Fibroblast of skin of back (primary cell): Measurements from ENCODE around the gene CDH13.

Source experiments
- DNase-seq: peaks from one replicate; pipeline ENCODE4 v3.0.0-alpha.2; 2013

The CDH13 gene

DNA sequence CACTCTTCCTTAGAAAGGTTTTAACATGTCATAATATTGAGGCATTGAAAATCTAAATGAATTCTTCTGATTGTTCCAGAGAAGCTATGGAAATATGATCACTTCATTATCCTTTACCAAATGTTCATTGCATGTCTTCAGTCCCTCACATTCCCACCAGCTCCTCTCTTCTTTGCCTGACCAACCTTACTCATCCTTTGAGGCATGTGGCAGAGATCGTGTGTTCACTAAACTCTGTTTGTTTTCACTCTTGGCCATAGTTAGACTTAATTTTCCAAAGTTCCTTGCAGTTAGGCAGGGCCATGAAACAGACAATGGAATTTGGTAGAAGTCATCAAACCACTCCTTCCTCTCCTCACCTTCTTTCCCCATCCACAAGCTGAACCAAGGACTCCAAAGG is 914.5 kb downstream of the CDH13 start:
- DNase-seq: peak; percentile 66

DNA sequence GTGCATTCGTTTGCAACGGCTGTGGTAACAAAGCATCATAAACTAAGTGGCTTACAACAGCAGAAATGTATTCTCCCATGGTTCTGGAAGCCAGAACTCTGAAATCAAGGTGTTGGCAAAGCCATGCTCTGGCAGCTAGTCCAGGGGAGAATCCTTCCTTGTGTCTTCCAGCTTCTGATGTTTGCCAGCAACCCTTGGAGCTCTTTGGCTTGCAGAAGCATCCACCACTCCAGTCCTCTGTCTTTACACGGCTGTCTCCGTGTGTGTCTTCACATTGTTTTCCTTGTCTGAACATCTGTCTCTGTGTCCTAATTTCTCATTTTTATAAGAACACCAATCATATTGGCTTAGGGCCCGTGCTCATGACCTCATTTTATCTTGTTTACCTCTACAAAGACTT is 915.7 kb downstream of the CDH13 start:
- no peak for DNase-seq

DNA sequence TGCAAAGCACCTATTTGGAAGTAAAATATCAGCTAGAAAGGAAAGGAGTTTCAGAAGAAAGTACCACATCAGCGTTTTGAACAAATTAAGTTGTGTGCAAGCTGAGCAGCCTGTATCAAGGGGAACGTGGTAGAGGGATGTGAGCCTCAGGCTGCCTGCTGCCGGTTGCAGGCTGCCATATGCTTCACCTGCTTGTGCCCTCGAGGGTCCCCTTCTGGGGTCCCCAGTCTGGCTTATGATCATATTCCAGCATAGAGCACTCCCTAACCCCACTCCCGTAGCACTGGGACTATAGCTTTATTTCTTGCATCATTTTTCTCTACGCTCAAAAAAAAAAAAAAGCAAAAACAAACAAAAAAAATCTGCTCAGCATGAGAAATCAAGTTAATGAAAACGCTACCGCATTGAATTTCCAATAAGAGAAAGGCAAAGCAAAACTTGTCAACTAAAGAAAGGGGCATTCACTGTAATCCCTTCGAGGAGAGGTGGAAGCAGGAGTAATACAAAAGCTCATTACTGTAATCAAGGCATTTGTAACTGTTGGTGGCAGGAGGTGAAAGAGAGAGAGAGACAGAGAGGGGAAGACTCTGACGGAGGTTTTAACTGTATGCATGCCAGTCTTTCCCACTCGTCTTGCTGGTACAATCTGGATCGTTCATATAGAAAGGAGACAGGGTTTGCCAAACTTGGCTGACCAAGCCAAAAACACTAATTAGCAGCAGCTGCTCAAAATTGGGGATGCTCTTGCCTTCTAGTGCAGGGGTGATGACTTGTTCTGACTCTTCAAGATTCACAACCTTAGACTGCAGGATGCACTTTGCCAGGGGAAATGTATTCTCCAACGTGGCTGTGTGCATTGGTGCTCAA is 922.8 kb downstream of the CDH13 start:
- DNase-seq: no peak

DNA sequence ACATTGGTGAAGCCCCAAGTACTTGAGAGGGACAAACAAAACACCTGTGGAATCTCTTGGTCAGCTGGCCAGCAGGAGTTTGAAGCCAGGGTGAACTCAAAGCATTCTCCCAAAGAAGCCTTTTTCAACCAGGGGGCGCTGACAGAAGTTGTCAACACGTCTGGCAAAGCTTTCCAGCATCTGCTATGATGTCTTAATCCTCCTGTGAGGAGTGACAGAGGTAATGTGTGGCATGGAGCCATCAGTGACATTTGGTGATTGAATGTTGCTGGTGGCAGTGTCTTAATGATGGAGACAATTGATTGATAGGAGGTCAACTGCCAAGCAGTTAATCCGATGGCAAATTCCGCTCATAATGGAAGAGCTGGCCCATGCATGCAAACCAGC is 923.4 kb downstream of the CDH13 start:
- DNase-seq: no peak

DNA sequence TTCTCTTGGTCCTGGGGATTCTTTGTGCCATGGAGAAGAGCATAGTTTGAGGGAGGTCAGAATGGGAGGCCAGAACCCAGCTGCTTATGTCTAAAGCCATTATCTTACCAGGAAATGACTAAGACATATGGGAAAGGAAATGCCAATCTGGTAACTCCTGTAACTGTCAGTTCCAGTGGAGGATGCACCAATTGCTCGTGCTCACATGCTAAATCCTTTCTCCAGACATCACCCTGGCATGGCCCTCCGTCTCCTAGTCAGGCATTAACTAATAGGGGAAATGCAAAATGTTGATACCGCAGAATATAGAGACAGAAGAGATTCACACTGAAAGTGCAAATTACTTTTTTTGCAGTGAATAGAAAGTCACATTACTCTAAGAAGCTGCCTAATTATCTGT is 925.5 kb downstream of the CDH13 start:
- DNase-seq: peak; percentile 92

GRCh38 chr16:83552930-83553329 is 926.2 kb downstream of the CDH13 start:
- no peak for DNase-seq

GRCh38 chr16:83554096-83554495 is 927.3 kb downstream of the CDH13 start:
- no peak for DNase-seq

- no peak for DNase-seq
Measured at GRCh38 chr16:83554540-83554939, 927.8 kb downstream of the CDH13 start.

DNA sequence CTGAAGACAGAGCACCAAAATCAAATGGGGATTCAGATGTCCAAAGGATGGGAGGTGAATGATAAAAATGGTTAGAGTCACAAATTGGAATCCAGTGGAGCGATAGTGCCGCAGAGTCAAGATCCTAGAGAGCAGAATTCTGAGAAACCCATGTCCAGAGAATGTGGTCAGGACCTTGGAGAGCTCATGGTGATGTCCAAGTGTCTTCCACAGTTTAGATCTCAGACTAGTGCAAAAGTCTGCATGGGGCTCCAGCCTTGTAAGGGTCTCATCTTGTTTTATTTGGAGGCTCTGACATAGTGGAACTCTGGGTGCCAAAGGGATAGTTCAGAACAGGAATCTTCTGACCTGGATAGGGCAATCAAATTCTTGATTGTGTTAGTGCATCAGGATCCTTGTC is 935.1 kb downstream of the CDH13 start:
- peak; percentile 50 for DNase-seq

DNA sequence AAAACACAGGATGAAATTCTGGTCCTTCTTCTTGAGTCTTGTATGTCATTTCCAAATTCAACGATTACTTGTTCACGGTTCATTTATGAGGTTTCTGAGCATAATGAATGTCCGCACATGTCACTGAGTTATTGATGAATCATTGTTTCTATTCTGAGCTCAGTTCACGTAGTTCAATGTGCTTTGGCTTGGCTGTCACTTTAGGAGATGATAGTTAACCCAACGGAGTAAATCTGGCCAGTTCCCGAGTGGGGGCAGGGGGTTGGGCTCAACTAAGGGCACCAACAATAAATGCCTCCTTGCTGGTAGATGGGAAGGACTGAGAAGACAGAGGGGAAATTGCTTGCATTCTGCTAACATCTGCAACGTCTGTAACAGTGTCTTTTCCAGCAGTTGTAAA is 941.6 kb downstream of the CDH13 start:
- no peak for DNase-seq

- DNase-seq: peak; percentile 92
Measured at GRCh38 chr16:83574388-83574787, 947.6 kb downstream of the CDH13 start.

DNA sequence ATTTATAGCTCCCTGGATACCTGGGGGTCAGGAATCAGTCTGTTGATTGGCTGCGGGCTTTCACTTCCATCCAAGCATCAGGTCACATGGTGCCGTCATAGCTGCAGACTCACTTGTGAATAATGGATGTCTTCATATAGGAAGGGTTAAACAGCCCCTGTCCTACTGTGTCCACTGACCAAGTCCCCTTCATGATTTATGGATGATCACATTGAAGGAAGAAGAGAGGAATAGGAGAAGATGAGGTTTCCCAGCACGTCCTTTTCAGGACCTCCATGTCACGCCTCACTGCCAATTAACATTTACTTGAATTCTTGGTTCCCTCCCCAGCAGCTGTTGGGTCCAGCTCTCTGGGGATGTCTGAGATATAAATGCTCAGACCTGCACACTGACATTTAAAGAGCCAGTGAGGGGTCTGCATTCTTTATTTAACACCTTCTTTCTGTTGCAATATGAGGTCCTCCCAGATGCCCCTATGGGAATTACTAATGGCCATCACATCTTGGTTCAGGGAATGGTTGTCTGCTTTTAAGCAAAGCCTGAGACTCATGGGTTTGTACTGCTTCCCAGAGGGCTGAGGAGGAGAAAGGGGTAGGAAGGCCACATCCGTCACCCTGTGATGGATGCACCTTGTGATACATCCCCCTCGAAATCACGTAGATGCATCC is 950.4 kb downstream of the CDH13 start:
- DNase-seq: no peak

GRCh38 chr16:83578171-83578570 is 951.4 kb downstream of the CDH13 start:
- DNase-seq: no peak

DNA sequence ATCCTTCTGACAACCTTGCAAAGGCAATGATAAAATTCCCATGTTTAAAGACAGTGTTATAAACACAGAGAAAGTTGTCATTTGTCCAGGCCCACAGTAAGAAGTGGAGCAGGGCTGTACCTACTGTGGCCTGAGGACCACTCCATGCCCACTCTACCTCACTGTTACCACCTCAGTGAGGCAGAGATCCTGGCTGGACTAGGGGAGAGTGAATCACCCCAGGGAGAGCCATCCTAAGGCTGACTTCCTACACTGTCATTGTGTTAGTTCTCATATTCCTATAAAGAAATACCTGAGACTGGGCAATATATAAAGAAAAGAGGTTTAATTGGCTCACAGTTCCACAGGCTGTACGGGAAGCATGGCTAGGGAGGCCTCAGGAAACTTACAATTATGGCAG is 952.3 kb downstream of the CDH13 start:
- no peak for DNase-seq

DNA sequence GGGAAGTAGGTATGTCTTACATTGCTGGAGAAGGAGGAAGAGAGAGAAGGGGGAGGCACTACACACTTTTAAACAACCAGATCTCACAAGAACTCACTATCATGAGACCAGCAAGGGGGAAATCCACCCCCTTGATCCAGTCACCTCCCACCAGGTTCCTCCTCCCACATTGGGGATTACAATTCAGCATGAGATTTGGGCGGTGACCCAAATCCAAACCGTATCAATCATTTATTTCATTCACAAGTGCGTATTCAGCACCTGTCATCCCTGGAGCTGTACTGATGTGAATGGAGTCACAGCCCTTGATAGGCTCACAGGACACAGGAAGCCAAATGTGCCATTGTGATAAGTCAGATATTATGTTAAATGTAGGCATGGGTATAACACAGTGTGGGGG is 952.7 kb downstream of the CDH13 start:
- no peak for DNase-seq

- DNase-seq: peak; percentile 11
Measured at GRCh38 chr16:83581082-83581481, 954.3 kb downstream of the CDH13 start.

DNA sequence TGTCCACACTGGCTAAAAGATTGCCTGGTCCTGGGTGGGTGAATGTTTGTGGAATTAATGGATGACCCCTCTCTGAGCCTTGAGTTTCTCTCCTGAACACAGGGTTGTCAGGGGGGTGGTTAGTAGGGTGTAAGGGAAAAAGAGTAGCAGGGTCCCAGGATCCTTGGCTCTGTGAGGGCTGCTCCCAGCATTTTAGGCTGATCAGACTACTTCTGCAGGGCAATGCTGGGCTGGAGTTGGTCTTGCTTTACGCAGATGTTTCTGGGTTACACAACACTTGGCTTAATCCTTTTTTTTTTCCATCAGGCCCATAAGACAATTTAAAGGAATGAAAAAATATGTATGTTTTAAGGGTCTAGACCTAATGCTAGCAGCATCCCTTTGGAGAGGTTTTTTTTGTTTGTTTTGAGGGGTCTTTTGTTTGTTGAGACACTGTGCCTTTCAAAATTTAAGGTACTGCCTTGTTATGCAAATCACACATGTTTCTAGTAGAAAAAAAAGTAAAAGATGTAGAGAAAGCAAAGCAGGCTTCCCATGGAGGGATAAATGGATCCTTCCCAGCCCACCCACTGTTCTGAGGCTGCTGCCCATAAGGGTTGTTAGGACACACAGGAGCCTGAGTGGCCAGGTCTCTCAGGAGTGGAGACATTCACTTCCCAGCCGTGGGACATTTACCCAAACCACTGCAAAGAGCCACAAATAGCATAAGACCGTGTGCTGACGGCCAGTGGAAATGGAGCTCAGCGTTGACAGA is 955.4 kb downstream of the CDH13 start:
- no peak for DNase-seq

- no peak for DNase-seq
Measured at GRCh38 chr16:83586036-83586435, 959.3 kb downstream of the CDH13 start.

- DNase-seq: no peak
Measured at GRCh38 chr16:83586461-83587200, 959.9 kb downstream of the CDH13 start.

- no peak for DNase-seq
Measured at GRCh38 chr16:83587201-83587600, 960.4 kb downstream of the CDH13 start.

GRCh38 chr16:83588070-83588469 is 961.3 kb downstream of the CDH13 start:
- DNase-seq: no peak

- DNase-seq: no peak
Measured at GRCh38 chr16:83589576-83589975, 962.8 kb downstream of the CDH13 start.

GRCh38 chr16:83592778-83593177 is 966.0 kb downstream of the CDH13 start:
- no peak for DNase-seq
